Activated T-helper 2 cell treated with anti-CD3 and anti-CD28 coated beads, Interferon-gamma antibody, Interleukin-2, Interleukin-4, amounts not matched to agents 10 μg/mL and 5 μg/mL and 100 μg/mL, durations not matched to agents 14 hours and 24 hours and 36 hours (primary cell): ENCODE results near the gene FSCN2. TPM values are rescaled to one million over a fixed set of nuclear protein-coding genes. Genes with fewer than 3 reads are reported as not detected.
A peak's percentile ranks its signal among the peaks of the same experiment; 100 is the strongest.

Experiments
- DNase-seq: peaks from one replicate; pipeline ENCODE4 v3.0.0; 2021; ENCODE audit warnings: low spot score
- H3K27ac Mint-ChIP-seq: one replicate; pipeline ENCODE4 v1.8.0; 2021; ENCODE audit warnings: mixed read lengths
- H3K27me3 Mint-ChIP-seq: one replicate; pipeline ENCODE4 v1.8.0; 2021; ENCODE audit warnings: low read depth, mixed read lengths
- H3K36me3 Mint-ChIP-seq: one replicate; pipeline ENCODE4 v1.8.0; 2021; ENCODE audit warnings: low read depth, mixed read lengths
- H3K4me1 Mint-ChIP-seq: one replicate; pipeline ENCODE4 v1.8.0; 2021; ENCODE audit warnings: low read depth, mixed read lengths
- H3K4me3 Mint-ChIP-seq: one replicate; pipeline ENCODE4 v1.8.0; 2021; ENCODE audit warnings: low read depth, mild to moderate bottlenecking, moderate library complexity, mixed read lengths
- H3K9me3 Mint-ChIP-seq: one replicate; pipeline ENCODE4 v1.8.0; 2021; ENCODE audit warnings: mixed read lengths
- intact Hi-C: fragments of 100-400 bp; cut with micrococcal nuclease; formaldehyde crosslinking; loops from one replicate; pipeline ENCODE4 v1.15.1; 2023
- total RNA-seq: library from RNA; stranded (reverse); gene quantifications from 2 replicates; pipeline ENCODE4 v1.2.3, GENCODE V29; 2022

FSCN2 gene
- total RNA-seq, 1 donor from 2014 or later: 1.1 TPM

- no peaks in the 10 kb centered on the region for H3K9me3 Mint-ChIP-seq
- H3K4me3 Mint-ChIP-seq: peak overlapping the region; percentile 31
- intact Hi-C loops: loop anchor here (5.0 kb wide), 1 partner anchor 84 kb away; no protein-coding TSS in a partner anchor
- H3K36me3 Mint-ChIP-seq: peaks cover 7% of the 10 kb centered on the region
- peaks cover 3% of the 10 kb centered on the region for H3K27me3 Mint-ChIP-seq
- H3K4me1 Mint-ChIP-seq: peaks cover 16% of the 10 kb centered on the region
- DNase-seq: no peak
- H3K27ac Mint-ChIP-seq: no peak overlapping the region
Observed at GRCh38 chr17:81518113-81518784, 9.9 kb upstream of the FSCN2 start.

GRCh38 chr17:81518785-81519283 is 9.3 kb upstream of the FSCN2 start:
- Mint-ChIP-seq H3K36me3 (peaks cover 7% of the 10 kb centered on the region), H3K4me3 (no peak overlapping the region), H3K4me1 (peaks cover 16% of the 10 kb centered on the region), H3K27me3 (peaks cover 3% of the 10 kb centered on the region), H3K9me3 (no peaks in the 10 kb centered on the region), H3K27ac (no peak overlapping the region)
- DNase-seq: no peak
- intact Hi-C loops: loop anchor here (5.0 kb wide), 1 partner anchor 83 kb away; no protein-coding TSS in a partner anchor

DNA sequence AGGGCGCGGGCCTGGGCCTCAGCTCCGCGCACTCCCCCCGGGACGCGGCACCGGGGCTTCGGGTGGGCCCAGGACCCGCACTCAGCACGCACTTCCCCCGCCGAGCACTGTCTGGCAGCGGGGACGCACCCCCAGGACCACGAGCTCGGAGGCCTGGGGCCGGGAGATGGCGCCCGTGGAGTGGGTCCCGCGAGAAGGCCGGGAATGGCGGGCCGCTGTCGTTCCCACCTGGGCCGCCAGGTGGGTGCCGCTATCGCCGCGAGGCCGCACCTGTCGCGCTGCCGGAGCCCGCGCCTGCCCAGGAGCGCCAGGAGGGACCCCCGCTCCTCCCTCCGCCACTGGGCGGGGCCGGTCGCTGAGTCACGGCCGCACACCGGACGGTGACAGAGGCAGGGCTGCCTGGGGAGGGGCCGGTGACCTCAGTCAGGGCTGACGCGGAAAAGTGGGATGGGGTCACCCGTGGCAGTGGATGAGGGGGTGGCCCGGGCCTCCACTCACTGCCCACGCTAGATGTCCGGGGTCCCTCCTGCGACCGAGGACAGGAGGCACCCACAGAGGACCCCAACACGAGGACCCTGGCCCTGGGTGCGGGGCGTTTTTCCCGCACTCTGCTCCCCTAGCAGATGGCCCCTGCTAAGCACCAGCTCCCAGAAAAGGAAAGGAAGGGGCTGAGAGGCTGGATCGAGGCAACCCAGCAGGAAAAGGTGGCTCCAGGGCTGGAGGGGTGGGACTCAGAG is 8.7 kb upstream of the FSCN2 start:
- no peak overlapping the region for H3K4me3 Mint-ChIP-seq
- peaks cover 16% of the 10 kb centered on the region for H3K4me1 Mint-ChIP-seq
- peaks cover 7% of the 10 kb centered on the region for H3K36me3 Mint-ChIP-seq
- peak; percentile 46 for DNase-seq
- H3K27me3 Mint-ChIP-seq: peaks cover 3% of the 10 kb centered on the region
- H3K27ac Mint-ChIP-seq: no peak overlapping the region
- intact Hi-C loops: loop anchor here (5.0 kb wide), 1 partner anchor 83 kb away; no protein-coding TSS in a partner anchor
- no peaks in the 10 kb centered on the region for H3K9me3 Mint-ChIP-seq

GRCh38 chr17:81520021-81520901 is 7.9 kb upstream of the FSCN2 start:
- Mint-ChIP-seq H3K9me3 (no peaks in the 10 kb centered on the region), H3K27me3 (peaks cover 3% of the 10 kb centered on the region), H3K36me3 (peaks cover 5% of the 10 kb centered on the region), H3K4me3 (peak overlapping the region; percentile 15), H3K4me1 (peaks cover 16% of the 10 kb centered on the region), H3K27ac (no peak overlapping the region)
- intact Hi-C loops: no loop called here
- DNase-seq: no peak

DNA sequence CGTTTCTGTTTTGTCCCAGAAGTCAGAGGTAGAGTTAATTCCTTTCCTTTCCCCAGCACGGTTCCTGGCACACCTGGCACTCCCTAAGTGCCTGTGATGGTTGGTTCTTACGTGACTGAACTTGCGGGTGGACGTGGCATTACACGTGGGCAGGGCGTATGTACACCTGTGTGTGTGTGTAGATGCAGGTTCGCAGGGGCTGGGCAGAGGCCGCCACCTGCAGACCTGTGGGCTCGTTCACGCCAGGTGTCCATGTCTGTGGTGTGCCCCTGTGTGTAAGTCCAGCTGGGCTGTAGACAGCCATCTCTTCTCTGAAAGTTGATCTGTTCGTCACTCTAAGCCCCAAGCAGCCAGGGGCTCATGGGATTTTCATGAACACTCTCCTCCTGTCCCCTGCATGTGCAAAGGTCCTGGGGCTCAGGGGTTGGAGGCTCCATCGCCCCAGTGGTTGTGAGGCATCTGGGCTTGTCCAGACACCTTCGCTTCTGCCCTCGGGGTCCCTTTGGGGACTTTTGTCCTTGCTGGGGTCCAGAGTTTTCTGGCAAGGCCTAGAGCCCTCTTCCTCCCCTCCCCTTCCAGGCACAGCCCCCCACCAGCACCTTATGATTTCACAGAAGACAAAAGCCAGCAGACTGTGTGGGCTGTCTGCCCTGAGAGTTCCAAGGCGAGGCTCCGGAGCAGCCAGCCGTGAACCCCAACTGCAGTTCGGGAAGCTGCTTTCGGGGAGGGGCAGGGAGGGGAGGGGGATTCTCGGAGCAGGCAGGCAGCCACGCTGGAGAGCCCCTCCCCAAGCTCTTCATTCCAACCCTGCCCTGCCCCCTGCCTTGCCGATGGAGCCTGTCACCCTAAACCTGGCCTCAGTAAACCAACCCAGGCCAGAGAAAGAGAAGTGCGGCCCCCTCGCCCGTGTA is 5.4 kb upstream of the FSCN2 start:
- DNase-seq: no peak
- Mint-ChIP-seq H3K27ac (no peak overlapping the region), H3K9me3 (no peaks in the 10 kb centered on the region), H3K36me3 (peaks cover 4% of the 10 kb centered on the region), H3K27me3 (peaks cover 3% of the 10 kb centered on the region), H3K4me3 (no peak overlapping the region), H3K4me1 (peaks cover 9% of the 10 kb centered on the region)
- intact Hi-C loops: no loop called here

GRCh38 chr17:81523402-81524038 is 4.7 kb upstream of the FSCN2 start:
- H3K27me3 Mint-ChIP-seq: peaks cover 3% of the 10 kb centered on the region
- no peak overlapping the region for H3K4me3 Mint-ChIP-seq
- intact Hi-C loops: no loop called here
- H3K9me3 Mint-ChIP-seq: no peaks in the 10 kb centered on the region
- no peak overlapping the region for H3K27ac Mint-ChIP-seq
- H3K36me3 Mint-ChIP-seq: no peaks in the 10 kb centered on the region
- DNase-seq: no peak
- peaks cover 6% of the 10 kb centered on the region for H3K4me1 Mint-ChIP-seq

DNA sequence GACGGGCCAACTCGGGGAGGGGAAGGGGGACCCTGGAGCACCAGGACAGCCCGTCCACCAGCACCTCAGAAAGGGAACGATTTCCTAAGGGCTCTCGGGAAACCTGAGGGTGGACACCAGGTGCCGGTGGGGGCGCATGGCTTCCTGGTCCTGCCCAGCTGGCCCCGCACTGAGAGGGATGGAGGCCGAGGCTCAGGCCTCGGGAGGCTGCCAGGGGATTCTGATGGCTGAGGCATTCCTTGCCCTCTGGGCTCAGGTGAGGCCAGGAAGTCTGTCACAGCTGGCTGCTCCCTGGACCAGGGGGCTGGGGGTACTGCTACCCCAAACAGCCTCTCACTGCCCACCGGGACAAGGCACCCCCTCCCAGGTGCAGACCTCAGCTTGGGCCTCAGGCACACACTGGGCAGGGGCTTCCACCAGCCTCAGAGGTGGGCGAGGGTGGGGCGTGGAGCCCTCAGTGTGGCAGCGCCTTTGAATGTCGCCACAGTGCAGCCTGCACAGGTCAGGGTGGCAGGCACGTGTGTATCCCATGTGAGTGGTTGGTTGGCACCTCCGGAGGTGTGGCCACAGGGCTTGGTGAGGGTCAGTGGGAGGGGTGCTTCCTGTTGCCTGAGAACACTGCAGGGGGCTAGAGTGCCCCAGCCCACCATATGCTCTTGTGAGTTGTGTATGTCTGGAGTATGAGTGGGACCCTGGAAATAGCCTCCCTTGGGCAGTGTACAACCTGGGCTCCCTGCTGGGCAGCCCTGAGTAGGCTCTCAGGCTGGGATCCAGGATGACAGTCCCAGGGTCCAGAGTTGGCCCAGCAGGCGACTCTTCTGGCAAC is 3.9 kb upstream of the FSCN2 start:
- Mint-ChIP-seq H3K36me3 (no peaks in the 10 kb centered on the region), H3K4me1 (peaks cover 6% of the 10 kb centered on the region), H3K27ac (no peak overlapping the region), H3K27me3 (peaks cover 3% of the 10 kb centered on the region), H3K9me3 (no peaks in the 10 kb centered on the region), H3K4me3 (no peak overlapping the region)
- no peak for DNase-seq
- intact Hi-C loops: no loop called here

DNA sequence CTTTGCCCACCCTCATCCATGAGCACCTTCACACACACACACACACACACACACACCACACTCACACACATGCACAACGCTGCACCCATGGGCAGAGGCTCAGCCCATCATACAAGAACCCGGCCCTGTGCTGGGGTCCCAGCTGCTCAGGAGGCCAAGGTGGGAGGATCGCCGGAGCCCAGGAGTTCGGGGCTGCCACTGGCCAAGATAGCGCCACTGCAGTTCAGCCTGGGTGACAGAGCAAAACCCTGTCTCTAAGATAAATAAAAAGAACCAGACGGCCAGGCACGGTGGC is 3.4 kb upstream of the FSCN2 start:
- Mint-ChIP-seq H3K36me3 (no peaks in the 10 kb centered on the region), H3K27me3 (peaks cover 3% of the 10 kb centered on the region), H3K4me3 (no peak overlapping the region), H3K4me1 (peaks cover 6% of the 10 kb centered on the region), H3K27ac (no peak overlapping the region), H3K9me3 (no peaks in the 10 kb centered on the region)
- intact Hi-C loops: no loop called here
- DNase-seq: no peak

DNA sequence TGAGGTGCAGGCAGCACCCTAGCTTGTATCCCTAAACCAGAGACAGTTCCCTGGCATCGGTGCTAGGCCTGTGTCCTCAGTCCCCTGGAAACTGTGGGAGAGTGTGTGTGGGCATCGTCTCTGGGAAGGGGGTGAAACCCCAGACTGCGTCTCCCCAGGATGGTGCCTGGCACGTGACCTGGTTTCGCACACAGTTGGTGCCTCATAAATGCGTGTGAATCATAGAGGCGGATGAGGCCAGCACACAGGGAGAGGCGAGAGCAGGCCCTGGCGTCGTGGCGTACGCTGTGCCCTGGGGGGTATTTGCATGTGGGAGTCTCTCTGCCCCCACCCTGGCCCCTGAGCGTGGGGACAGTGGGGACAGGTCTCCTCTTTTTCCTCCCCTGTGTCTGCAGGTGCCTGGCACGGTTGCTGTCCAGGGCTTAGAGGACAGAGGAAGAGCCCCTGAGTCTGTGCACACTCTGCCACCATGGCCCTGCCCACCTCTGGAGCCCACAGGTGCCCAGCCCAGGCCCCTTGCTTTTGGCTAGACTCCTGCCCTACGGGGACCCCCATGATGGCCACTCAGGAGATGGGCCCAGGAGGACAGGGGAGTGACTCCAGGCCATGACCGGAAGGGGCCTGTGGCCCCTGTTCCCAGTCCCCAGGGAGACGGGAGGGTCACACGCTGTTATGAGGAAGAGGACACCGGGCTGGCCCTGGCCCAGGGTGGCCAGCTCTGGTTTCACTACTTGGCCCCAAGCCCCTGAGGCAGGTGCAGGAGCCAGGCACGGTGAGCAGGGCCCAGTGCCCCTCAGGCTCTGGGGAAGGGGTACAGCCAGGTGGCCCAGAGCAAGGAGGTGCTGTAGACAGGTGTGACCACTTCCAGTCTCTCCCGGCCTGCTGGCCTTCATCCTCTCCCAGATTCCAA is 1.3 kb upstream of the FSCN2 start:
- Mint-ChIP-seq H3K4me3 (no peak overlapping the region), H3K27me3 (peaks cover 3% of the 10 kb centered on the region), H3K27ac (no peak overlapping the region), H3K36me3 (no peaks in the 10 kb centered on the region), H3K9me3 (no peaks in the 10 kb centered on the region), H3K4me1 (peaks cover 3% of the 10 kb centered on the region)
- DNase-seq: no peak
- intact Hi-C loops: no loop called here

DNA sequence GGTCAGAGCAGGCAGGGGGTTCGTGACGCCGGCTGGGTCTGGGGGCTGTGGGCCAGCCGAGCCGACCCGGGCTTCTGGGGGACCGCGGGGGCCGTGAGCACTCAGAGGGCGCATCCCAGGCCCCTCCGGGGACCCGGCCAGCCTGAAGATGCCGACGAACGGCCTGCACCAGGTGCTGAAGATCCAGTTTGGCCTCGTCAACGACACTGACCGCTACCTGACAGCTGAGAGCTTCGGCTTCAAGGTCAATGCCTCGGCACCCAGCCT is 140 bp downstream of the FSCN2 start:
- Mint-ChIP-seq H3K27ac (no peak overlapping the region), H3K27me3 (no peaks in the 10 kb centered on the region), H3K4me3 (no peak overlapping the region), H3K36me3 (no peaks in the 10 kb centered on the region), H3K4me1 (no peaks in the 10 kb centered on the region), H3K9me3 (no peaks in the 10 kb centered on the region)
- DNase-seq: no peak
- intact Hi-C loops: no loop called here
